GM21360 (cell line): ENCODE data around the gene CNKSR3.

Experiments
- ATAC-seq: cut with Tn5 transposase; IDR thresholded peaks from one replicate; pipeline ENCODE4 v1.9.1; 2021; ENCODE audit warnings: mild to moderate bottlenecking, moderate library complexity; ENCODE audit not compliant: unreplicated experiment

The CNKSR3 gene

DNA sequence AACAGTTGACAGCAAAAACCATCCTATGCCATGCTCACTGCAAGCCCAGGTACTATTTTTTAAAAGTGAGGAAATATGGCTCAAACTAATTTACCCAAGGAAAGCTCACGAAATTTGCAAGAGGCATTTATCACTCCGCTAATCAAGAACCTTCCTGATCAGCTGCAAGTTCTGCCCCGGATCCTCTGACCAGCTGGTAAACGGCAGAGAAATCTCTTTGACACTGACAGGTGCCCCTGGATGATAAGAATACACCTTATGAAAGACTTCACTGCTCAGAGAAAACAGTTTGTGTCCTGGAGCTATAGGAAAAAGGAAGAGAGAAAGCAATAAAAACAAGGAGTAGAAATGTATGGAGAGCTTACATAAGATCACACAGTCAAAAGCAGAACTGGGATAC is 6.4 kb downstream of the CNKSR3 start:
- ATAC-seq: no peak

GRCh38 chr6:154503658-154504057 is 6.8 kb downstream of the CNKSR3 start:
- ATAC-seq: no peak

GRCh38 chr6:154502553-154502952 is 7.9 kb downstream of the CNKSR3 start:
- ATAC-seq: no peak

GRCh38 chr6:154501578-154501868 is 9.0 kb downstream of the CNKSR3 start:
- no peak for ATAC-seq

DNA sequence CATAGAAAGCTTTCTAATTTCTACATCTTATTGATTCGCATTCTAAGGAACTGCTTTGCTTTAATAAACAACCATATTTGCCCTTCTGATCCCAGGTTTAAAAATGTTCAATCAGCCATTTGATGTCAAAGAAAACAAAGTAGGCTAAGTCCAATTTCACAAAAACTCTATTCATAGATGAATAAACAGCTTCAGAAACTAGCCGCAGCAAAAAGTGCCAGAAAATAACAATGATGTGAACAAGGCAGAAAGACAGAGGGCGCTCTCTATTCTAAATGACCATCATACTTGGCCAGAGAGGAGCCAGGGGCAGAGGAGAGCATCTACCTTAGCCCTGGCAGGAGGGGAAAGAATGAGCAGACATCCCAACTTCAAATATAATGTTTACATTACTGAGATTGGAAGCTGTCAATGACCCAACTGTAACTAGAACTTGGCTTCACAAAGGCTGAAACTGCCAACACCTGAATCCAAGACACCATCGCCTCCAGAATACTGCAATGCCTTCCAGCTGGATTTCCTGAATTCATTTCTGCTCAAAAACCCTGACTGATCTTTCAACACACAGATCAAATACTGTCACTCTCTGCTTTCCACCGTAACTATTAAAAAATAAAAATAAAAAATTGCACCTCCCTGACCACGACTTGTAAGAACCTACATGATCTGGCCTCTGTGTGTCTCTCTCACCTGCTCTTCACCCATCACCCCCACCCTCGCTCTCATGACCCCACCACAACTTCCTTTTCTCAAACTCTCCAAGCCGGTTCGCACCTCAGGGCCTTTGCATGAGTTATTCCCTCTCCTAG is 9.5 kb downstream of the CNKSR3 start:
- no peak for ATAC-seq

DNA sequence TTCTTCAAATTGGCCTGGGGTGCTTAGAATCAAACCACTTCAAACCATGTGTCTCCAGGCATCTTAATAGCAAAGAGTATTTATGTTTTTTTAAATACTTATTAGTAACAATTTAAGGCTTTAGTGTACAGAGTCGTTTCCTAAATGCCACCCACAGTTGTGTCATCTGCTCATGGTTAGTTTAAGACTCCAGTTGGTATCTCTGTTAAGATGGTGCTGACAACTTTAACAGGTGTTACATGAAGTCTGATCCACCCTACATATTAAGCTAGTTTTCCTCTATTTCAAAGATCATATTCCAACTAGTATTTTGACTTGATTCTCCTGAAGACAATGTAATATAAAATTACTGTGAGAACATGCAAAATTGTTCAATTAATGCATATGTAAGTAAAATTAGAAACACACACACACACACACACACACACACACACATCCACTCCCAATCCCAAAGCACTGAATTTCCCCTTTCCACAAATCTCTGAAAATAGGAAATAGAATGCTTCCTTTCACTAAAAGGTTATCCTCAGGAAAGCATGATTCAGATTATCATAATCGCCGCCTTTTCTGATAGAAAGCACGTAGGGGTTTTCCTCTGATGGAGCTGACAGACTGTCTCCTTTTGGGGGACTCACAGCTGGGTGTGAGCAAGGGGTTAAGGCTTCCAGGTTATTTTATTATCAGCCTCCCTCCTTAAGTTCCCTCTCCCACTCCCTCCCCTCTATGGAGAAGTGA is 10.5 kb downstream of the CNKSR3 start:
- no peak for ATAC-seq

- no peak for ATAC-seq
Observed at GRCh38 chr6:154498340-154498934, 12.0 kb downstream of the CNKSR3 start.

DNA sequence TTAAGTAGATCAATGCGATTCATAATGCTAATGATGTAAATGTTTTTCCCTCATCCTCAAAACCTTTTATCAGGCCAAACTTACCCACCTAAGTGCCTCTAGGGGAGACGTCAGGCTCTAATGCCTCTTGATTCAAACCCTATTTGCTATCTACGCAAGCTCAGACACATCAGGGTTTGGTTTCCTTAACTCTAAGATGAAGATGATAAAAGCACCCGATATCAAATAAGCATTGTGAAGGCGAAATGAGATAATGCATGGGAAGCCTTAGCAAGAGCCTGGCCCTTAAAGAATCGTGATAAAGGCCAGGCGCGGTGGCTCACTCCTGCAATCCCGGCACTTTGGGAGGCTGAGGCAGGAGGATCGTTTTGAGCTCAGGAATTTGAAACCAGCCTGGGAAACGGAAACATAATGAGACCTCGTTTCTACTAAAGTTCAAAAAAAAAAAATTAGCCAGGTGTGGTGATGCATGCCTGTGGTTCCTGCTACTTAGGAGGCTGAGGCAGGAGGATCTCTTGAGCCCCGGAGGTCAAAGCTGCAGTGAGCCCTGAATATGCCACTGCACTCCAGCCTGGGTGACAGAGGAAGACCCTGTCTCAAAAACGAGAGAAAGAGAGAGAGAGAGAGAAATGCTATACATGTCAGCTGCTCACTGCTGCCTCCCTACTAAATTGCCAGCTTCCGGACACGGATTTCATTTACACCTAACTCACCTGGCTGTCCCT is 13.5 kb downstream of the CNKSR3 start:
- no peak for ATAC-seq

GRCh38 chr6:154496186-154496585 is 14.3 kb downstream of the CNKSR3 start:
- no peak for ATAC-seq

GRCh38 chr6:154494592-154495311 is 15.7 kb downstream of the CNKSR3 start:
- no peak for ATAC-seq

DNA sequence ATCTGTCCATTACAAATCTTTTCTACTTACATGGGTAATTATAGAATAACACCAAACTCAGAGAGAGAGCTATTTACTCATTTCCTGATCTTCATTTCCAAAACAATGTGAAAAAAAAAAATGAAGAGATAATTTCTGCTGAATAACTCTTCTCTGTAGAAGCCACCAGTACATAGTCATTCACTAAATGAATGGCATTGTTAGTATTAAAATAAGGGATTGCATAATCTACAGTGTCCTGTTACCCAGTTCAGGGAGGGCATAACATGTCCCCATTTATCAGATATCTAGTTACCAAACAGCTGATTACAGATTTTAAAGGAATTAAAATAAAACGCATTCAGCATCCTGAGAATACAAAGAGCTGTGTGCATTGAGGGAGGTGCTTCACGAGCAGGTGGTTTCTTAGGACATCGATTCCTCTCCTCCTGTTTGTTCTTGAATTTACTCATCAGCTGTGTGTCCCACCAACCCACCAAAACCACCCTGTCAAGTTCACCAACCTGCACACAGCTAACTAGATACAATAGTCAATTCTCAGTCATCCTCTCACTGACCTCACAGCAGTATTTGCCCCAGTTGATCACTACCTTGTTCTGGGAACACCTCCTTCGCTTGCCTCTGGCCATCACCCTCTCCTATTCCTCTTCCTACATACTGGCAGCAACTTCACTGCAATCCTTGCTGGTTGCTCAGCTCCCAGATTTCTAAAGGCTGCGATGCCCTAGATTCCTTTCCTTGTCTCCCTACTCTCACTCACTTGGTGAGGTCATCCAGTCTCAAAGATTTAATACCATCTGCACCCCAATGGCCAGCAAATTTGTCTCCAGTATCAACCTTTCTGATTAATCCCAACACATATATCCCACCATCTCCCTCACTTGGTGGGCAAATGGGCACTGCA is 18.7 kb downstream of the CNKSR3 start:
- no peak for ATAC-seq

DNA sequence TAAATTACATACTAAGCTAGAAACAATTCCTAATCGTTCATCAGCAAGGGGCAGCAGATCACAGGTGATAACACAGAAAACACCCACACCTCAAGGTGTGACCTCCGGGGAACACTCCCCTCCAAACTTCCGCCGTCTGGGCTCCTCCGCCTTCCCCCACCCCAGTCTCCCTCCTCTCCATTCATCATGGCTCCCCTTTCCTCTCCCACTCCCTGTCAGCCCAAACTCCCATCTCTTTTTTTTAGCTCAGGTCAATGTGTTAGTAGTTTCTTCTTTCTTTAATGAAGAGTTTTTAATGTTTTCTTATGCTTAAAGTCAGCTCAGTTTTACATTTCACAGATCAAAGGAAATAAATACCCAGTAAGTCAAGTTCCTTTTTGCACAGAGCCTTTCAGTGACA is 20.7 kb downstream of the CNKSR3 start:
- ATAC-seq: no peak

GRCh38 chr6:154488802-154489437 is 21.6 kb downstream of the CNKSR3 start:
- ATAC-seq: no peak

- no peak for ATAC-seq
Observed at GRCh38 chr6:154488248-154488593, 22.3 kb downstream of the CNKSR3 start.

DNA sequence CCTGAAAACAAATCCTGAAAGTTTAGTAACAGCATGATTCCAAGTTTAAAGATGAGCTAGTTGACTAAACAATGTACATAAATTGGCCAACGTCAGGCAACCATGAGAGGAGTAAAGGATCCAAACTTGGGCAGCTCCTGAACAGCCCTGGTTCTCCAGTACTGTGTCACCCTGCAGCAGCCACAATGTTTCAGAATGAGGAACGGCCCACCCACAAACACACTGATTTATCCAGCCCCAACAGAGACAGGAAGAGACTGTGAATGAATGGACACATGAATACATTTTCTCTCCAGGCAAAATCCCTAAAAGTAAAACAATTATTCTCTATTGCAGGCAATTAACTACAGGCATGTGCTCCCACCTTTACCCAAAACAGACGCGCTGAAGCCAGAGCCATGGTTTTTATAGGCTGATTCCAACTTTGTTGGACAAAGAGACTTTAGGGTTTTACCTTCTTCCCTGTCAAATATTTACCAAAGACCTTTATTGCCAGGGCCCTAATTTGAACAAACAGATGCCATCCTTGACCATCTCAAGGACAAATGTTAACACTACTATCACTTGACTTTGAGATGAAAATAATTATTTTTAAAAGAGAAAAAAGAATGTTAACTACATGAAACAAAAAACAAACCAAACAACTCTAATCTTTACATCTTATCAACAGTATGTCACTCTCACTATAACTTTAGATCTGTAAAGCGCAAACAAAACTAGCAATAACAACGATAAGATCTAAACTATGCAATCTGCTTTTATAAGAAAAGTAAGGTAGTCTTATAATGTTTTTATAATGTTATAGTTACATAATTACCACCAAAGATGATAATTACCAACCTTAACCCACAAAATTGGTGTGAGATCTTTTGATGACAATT is 22.9 kb downstream of the CNKSR3 start:
- ATAC-seq: no peak

- no peak for ATAC-seq
Observed at GRCh38 chr6:154485815-154486214, 24.7 kb downstream of the CNKSR3 start.

DNA sequence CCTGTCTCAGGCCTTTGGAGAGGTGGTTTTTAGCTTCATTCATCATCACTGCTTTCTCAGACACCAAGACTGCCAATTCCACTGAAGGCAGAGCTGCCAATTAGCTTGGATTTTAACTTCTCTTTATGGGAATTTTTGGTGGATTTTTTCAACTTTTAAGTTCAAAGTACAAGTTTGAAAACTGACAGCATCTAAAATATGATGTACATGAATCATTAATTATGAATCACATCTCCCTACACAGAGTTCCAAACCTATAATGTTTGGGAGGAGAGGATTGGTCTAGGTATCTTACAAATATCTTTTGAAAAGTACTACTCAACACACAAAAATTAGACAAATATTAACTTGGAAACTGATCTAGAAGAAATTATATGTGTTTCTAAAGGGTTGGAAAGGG is 25.5 kb downstream of the CNKSR3 start:
- no peak for ATAC-seq

- no peak for ATAC-seq
Observed at GRCh38 chr6:154482858-154483257, 27.6 kb downstream of the CNKSR3 start.
